Heart left ventricle (tissue), 13 donors: ENCODE data around the gene SRSF12.

ENCODE experiments used
- POLR2A ChIP-seq, 2 donors: fragments of 450-650 bp; IDR thresholded peaks; one replicate each; pipeline ENCODE4 v1.6.1; 2017; ENCODE audit warnings: antibody characterized with exemption in 2 of 2, mild to moderate bottlenecking in 2 of 2, moderate library complexity in 2 of 2
- TF ChIP-seq, protein P1 (sequence below), 12 donors: fragments of 200-600 bp; sonication (generic) in 4 of 12; IDR thresholded peaks; one replicate each; pipeline versions ENCODE4 v1.5.0 to v1.8.0; 2018 to 2022; ENCODE audit warnings: antibody characterized with exemption in 12 of 12, mild to moderate bottlenecking in 5 of 12
- donor health status: ischemic (EF 13 %, LVEDD 7.1; RV severe dilation, severe dysfunction).
- donor health status: DM: no; HTN: yes; CAD: no.
- donor health status: DM: no; HTN: no; CAD: no.
- donor health status: ischemic (EF 25% LVEDD 6.9; RV normal size, moderate dysfunction).
- donor health status: ischemic (EF 25% LVEDD 5.7; RV mildly dilated, moderate dysfunction).
- donor health status: ischemic (EF 35%, LVEDD 5.7; RV mildly dilated, moderate dysfunction).
- donor health status: nonischemic (EF 11% LVEDD 7.7; RV severe dilation, severe dysfunction).
- donor health status: DM: yes; HTN: yes; CAD: no.
- donor health status: PGD.
- donor health status: ischemic (EF 29% LVEDD 5.4; RV normal size, mild dysfunction).
- donor health status: nonischemic (EF 23%, LVEDD 6.1; RV moderate dilation, normal function).

DNA sequence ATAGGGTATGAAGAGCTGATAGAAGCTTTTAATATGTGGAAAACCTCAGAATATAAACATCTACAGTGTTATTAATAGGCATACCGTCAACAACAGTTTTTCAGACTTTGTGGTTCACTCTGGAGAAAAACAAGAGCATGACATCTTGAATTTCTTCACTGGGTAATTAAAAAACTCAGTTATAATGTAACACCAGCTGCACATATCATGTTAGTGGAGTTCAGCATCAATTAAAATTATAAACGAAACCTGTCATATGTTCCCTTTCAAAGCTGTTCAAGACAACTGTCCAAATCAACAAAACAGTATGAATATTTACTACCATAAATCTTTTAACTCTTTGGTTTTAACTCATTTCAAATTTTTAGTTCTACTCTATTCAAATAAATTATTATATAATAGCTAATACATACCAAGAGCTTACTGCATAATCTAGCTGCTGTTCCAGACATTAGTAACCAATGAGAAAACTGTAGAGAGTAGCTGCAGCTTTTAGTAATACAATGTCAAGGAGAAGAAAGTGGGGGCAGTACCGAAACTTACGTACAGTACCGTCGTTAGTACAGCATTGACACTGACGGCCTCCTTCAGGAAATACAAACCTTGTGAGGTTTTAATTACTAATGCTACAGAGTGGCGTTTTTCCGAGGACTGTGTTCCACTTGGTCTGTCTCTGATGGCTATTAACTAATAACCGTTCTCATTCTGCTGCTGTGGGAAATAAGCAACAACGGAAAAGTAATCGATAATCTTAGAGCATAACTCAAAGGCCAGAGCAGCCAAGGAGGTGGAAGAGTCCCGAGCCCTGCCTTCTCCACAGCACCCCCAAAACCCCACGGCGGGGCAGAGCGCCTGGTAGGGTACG is 27.5 kb upstream of the SRSF12 start:
- TF ChIP-seq, protein P1, sequence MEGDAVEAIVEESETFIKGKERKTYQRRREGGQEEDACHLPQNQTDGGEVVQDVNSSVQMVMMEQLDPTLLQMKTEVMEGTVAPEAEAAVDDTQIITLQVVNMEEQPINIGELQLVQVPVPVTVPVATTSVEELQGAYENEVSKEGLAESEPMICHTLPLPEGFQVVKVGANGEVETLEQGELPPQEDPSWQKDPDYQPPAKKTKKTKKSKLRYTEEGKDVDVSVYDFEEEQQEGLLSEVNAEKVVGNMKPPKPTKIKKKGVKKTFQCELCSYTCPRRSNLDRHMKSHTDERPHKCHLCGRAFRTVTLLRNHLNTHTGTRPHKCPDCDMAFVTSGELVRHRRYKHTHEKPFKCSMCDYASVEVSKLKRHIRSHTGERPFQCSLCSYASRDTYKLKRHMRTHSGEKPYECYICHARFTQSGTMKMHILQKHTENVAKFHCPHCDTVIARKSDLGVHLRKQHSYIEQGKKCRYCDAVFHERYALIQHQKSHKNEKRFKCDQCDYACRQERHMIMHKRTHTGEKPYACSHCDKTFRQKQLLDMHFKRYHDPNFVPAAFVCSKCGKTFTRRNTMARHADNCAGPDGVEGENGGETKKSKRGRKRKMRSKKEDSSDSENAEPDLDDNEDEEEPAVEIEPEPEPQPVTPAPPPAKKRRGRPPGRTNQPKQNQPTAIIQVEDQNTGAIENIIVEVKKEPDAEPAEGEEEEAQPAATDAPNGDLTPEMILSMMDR (IDR thresholded peaks at IDR 0.05) = no peak
- no peak for TF ChIP-seq POLR2A (IDR thresholded peaks at IDR 0.05)
